HL-60 (cell line): ENCODE results near the gene ZFP69B.

Experiments
- GABPA ChIP-seq: IDR thresholded peaks from 2 replicates; pipeline ENCODE4 v1.6.1; 2012; ENCODE audit warnings: low read depth
- POLR2AphosphoS5 ChIP-seq: IDR thresholded peaks from 2 replicates; pipeline ENCODE4 v1.6.1; 2012; ENCODE audit warnings: low read depth
- TF ChIP-seq, protein P1 (sequence below): IDR thresholded peaks from one replicate; pipeline ENCODE4 v1.5.1; 2011; ENCODE audit warnings: low read length, control low read depth, inconsistent platforms; ENCODE audit not compliant: insufficient read depth
- TF ChIP-seq, protein P2 (sequence below): IDR thresholded peaks from 2 replicates; pipeline ENCODE4 v1.6.1; 2012; ENCODE audit warnings: low read depth; ENCODE audit not compliant: insufficient replicate concordance

DNA sequence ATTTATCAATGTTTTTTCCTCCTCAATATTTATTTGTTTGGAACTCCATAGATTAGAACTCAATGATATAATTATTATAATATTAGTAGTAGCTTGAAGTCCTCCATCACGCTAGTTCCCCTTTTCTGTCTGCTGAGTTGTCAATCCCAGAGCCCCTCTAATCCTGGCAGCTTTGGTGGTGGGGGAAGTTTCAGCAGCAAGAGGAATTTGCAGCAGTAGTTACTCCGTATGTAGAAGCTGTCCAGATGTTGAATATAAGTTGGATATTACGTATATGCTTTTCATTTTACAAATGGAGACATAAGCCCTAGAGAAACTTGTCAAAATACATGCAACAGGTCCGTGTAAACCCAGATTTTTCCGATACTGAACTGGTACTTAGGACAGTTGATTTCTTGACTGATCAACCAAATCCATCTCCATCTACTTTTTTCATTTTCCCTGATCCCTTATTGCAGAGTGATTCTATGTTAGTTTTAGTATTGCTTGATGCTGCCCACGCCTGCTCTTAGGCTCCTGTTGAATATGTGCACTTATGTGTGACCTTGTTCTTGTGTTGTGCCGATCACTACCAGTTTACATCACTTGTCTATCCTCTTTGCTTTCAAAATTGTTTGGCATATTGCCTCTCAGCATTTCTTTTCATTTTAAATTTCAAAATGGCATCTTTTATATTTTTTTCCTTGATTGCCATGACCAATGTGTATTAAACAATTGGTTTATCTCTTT is 48.6 kb upstream of the ZFP69B start:
- TF ChIP-seq, protein P1, sequence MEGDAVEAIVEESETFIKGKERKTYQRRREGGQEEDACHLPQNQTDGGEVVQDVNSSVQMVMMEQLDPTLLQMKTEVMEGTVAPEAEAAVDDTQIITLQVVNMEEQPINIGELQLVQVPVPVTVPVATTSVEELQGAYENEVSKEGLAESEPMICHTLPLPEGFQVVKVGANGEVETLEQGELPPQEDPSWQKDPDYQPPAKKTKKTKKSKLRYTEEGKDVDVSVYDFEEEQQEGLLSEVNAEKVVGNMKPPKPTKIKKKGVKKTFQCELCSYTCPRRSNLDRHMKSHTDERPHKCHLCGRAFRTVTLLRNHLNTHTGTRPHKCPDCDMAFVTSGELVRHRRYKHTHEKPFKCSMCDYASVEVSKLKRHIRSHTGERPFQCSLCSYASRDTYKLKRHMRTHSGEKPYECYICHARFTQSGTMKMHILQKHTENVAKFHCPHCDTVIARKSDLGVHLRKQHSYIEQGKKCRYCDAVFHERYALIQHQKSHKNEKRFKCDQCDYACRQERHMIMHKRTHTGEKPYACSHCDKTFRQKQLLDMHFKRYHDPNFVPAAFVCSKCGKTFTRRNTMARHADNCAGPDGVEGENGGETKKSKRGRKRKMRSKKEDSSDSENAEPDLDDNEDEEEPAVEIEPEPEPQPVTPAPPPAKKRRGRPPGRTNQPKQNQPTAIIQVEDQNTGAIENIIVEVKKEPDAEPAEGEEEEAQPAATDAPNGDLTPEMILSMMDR = no peak
- TF ChIP-seq, protein P2, sequence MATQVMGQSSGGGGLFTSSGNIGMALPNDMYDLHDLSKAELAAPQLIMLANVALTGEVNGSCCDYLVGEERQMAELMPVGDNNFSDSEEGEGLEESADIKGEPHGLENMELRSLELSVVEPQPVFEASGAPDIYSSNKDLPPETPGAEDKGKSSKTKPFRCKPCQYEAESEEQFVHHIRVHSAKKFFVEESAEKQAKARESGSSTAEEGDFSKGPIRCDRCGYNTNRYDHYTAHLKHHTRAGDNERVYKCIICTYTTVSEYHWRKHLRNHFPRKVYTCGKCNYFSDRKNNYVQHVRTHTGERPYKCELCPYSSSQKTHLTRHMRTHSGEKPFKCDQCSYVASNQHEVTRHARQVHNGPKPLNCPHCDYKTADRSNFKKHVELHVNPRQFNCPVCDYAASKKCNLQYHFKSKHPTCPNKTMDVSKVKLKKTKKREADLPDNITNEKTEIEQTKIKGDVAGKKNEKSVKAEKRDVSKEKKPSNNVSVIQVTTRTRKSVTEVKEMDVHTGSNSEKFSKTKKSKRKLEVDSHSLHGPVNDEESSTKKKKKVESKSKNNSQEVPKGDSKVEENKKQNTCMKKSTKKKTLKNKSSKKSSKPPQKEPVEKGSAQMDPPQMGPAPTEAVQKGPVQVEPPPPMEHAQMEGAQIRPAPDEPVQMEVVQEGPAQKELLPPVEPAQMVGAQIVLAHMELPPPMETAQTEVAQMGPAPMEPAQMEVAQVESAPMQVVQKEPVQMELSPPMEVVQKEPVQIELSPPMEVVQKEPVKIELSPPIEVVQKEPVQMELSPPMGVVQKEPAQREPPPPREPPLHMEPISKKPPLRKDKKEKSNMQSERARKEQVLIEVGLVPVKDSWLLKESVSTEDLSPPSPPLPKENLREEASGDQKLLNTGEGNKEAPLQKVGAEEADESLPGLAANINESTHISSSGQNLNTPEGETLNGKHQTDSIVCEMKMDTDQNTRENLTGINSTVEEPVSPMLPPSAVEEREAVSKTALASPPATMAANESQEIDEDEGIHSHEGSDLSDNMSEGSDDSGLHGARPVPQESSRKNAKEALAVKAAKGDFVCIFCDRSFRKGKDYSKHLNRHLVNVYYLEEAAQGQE = no peak
- TF ChIP-seq GABPA (no peak), POLR2AphosphoS5 (no peak)
